Measurements from ENCODE around the gene TMEM250. TPM values are rescaled to one million over a fixed set of nuclear protein-coding genes. Genes with fewer than 3 reads are reported as not detected.

Gene TMEM250
- total RNA-seq, 1 experiment from 2014 or later: 34.0 TPM

DNA sequence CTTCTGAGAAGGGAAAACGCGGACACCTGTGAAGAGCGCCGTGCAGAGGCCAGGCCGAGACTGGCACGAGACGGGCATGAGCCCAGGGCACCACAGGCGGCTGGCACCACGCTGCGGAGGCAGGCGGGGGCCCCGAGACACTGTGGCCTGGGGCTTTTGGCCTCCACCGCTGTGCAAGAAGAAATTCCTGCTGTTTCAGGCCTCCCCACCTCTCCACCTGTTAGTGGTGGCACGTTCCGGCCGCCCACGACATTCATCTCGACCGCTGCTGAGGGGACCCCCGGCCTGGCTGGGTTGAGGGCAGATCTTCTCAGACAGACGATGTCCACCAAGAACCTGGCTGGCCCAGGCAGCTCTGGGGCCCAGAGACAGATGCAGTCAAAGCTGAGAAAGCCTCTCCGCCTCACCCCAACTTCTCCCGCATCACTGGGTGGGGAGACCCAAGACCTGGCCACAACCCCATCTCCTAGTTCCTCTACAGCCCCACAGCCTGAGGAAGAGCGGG is 35.1 kb downstream of the TMEM250 start:
- DNase-seq (ENCODE audit: low read depth, low spot score) (no peak), ATAC-seq (no peak)
- ChIA-PET POLR2A (no interaction called here), CTCF (no interaction called here)
- no peak overlapping the region for H3K27ac ChIP-seq (ENCODE audit: low read length)
- in situ Hi-C loops (cut with HindIII; ENCODE audit: low pct_unique_long_range_greater_than_20kb, low sequenced_read_pairs): no loop called here
- TF ChIP-seq SIN3A (IDR thresholded peaks at IDR 0.05; ENCODE audit: borderline replicate concordance, insufficient read depth, low read depth, low read length) (no peak), CTCF (IDR thresholded peaks at IDR 0.05) (no peak), TCF7L2 (IDR thresholded peaks at IDR 0.05; ENCODE audit: low read depth, low read length) (no peak), POLR2AphosphoS5 (IDR thresholded peaks at IDR 0.05; ENCODE audit: low read depth, low read length) (no peak)
- TF ChIP-seq, protein P1, sequence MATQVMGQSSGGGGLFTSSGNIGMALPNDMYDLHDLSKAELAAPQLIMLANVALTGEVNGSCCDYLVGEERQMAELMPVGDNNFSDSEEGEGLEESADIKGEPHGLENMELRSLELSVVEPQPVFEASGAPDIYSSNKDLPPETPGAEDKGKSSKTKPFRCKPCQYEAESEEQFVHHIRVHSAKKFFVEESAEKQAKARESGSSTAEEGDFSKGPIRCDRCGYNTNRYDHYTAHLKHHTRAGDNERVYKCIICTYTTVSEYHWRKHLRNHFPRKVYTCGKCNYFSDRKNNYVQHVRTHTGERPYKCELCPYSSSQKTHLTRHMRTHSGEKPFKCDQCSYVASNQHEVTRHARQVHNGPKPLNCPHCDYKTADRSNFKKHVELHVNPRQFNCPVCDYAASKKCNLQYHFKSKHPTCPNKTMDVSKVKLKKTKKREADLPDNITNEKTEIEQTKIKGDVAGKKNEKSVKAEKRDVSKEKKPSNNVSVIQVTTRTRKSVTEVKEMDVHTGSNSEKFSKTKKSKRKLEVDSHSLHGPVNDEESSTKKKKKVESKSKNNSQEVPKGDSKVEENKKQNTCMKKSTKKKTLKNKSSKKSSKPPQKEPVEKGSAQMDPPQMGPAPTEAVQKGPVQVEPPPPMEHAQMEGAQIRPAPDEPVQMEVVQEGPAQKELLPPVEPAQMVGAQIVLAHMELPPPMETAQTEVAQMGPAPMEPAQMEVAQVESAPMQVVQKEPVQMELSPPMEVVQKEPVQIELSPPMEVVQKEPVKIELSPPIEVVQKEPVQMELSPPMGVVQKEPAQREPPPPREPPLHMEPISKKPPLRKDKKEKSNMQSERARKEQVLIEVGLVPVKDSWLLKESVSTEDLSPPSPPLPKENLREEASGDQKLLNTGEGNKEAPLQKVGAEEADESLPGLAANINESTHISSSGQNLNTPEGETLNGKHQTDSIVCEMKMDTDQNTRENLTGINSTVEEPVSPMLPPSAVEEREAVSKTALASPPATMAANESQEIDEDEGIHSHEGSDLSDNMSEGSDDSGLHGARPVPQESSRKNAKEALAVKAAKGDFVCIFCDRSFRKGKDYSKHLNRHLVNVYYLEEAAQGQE (IDR thresholded peaks at IDR 0.05; ENCODE audit: insufficient read depth in 1 of 2, low read depth in 2 of 2, low read length in 1 of 2): no peak
- no peaks in the 10 kb centered on the region for H3K9me3 ChIP-seq (ENCODE audit: control insufficient read depth, insufficient read depth, low read depth, low read length)
- H3K4me3 ChIP-seq (ENCODE audit: low read depth in 2 of 2, low read length in 2 of 2): no peak overlapping the region
- peaks cover 70% of the 10 kb centered on the region for H3K4me1 ChIP-seq (ENCODE audit: control insufficient read depth, insufficient read depth, low read length)
- intact Hi-C loops (cut with micrococcal nuclease; ENCODE audit: unreplicated experiment): no loop called here
- no TSS peak for BruUV-seq (replicated peaks)
- no peaks in the 10 kb centered on the region for H3K36me3 ChIP-seq (ENCODE audit: control insufficient read depth, insufficient read depth, low read length)
- H3K27me3 ChIP-seq (ENCODE audit: control insufficient read depth, insufficient read depth, low read length): no peaks in the 10 kb centered on the region

DNA sequence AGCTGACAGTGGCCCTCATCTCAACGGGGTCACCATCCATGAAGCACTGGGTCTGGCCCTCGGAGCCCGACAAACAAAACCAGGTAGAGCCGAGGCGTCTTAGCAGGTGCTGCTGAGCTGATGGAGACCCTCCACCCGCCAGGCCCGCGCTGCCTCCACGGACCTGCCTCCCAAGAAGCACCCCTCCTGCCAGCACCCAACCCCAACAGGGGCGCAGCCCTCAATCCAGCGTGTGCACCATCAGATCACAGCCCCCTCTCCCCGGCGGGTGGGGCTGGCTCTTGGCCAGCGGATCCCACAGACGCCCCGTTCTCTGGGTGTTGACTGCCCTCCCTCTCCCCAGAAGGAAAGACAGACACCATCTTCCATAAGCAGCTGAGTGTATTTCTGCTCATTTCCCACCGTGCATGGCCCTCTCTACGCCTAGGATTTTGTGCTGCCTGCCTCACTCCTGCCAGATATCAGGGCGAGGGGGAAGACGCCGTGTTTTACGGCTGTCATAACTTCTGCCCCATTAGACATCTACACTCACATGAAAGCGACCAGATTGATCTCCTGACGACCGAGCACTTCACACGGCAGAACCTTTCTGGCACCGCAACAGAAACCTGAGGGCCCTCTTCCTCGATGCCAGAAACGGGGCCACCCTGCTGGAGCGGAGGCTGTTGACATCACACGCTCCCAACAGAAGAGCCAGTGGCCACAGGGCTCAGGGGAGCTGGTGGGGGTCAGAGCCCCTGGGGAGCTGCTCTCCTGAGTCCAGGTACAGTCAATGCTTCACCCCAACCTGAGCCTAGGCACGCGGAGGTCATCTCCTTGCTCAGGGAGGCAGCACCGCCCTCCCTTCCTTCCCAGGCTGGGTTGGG is 35.9 kb downstream of the TMEM250 start:
- ChIA-PET CTCF (no interaction called here), POLR2A (no interaction called here)
- Histone ChIP-seq H3K27me3 (ENCODE audit: control insufficient read depth, insufficient read depth, low read length) (no peaks in the 10 kb centered on the region), H3K27ac (ENCODE audit: low read length) (no peak overlapping the region), H3K4me1 (ENCODE audit: control insufficient read depth, insufficient read depth, low read length) (peaks cover 66% of the 10 kb centered on the region), H3K4me3 (ENCODE audit: low read depth in 2 of 2, low read length in 2 of 2) (no peak overlapping the region), H3K36me3 (ENCODE audit: control insufficient read depth, insufficient read depth, low read length) (no peaks in the 10 kb centered on the region), H3K9me3 (ENCODE audit: control insufficient read depth, insufficient read depth, low read depth, low read length) (no peaks in the 10 kb centered on the region)
- intact Hi-C loops (cut with micrococcal nuclease; ENCODE audit: unreplicated experiment): no loop called here
- TF ChIP-seq, protein P1 (IDR thresholded peaks at IDR 0.05; ENCODE audit: insufficient read depth in 1 of 2, low read depth in 2 of 2, low read length in 1 of 2): no peak
- no peak for TF ChIP-seq SIN3A (IDR thresholded peaks at IDR 0.05; ENCODE audit: borderline replicate concordance, insufficient read depth, low read depth, low read length)
- TF ChIP-seq CTCF (IDR thresholded peaks at IDR 0.05): no peak
- TF ChIP-seq POLR2AphosphoS5 (IDR thresholded peaks at IDR 0.05; ENCODE audit: low read depth, low read length): no peak
- TF ChIP-seq TCF7L2 (IDR thresholded peaks at IDR 0.05; ENCODE audit: low read depth, low read length): no peak
- ATAC-seq: no peak
- no peak for DNase-seq (ENCODE audit: low read depth, low spot score)
- in situ Hi-C loops (cut with HindIII; ENCODE audit: low pct_unique_long_range_greater_than_20kb, low sequenced_read_pairs): no loop called here
- BruUV-seq (replicated peaks): no TSS peak

Data from Panc1 (cell line).